ENCODE measurements around the gene MINDY4.

MINDY4 gene

GRCh38 chr7:30853576-30853975, 82.4 kb downstream of the MINDY4 start:
- DNase-seq (ENCODE audit: low read depth) = no peak
- no peak for TF ChIP-seq CTCF (conservative IDR thresholded peaks at IDR 0.05; ENCODE audit: low read depth, low read length)
- H3K4me3 ChIP-seq (ENCODE audit: low read length) = no peak overlapping the region

GRCh38 chr7:30855936-30856335, 84.7 kb downstream of the MINDY4 start:
- no peak for DNase-seq (ENCODE audit: low read depth)
- no peak for TF ChIP-seq CTCF (conservative IDR thresholded peaks at IDR 0.05; ENCODE audit: low read depth, low read length)
- H3K4me3 ChIP-seq (ENCODE audit: low read length) = no peak overlapping the region

- H3K4me3 ChIP-seq (ENCODE audit: low read length) = no peak overlapping the region
- TF ChIP-seq CTCF (conservative IDR thresholded peaks at IDR 0.05; ENCODE audit: low read depth, low read length) = no peak
- no peak for DNase-seq (ENCODE audit: low read depth)
Measured at GRCh38 chr7:30858576-30858975, 87.4 kb downstream of the MINDY4 start.

- no peak overlapping the region for H3K4me3 ChIP-seq (ENCODE audit: low read length)
- DNase-seq (ENCODE audit: low read depth) = no peak
- no peak for TF ChIP-seq CTCF (conservative IDR thresholded peaks at IDR 0.05; ENCODE audit: low read depth, low read length)
Measured at GRCh38 chr7:30859202-30859939, 88.2 kb downstream of the MINDY4 start.

- DNase-seq (ENCODE audit: low read depth) = peak; percentile 93
- TF ChIP-seq CTCF (conservative IDR thresholded peaks at IDR 0.05; ENCODE audit: low read depth, low read length) = no peak
- H3K4me3 ChIP-seq (ENCODE audit: low read length) = no peak overlapping the region
Measured at GRCh38 chr7:30859940-30860496, 88.8 kb downstream of the MINDY4 start.

- no peak for DNase-seq (ENCODE audit: low read depth)
- no peak overlapping the region for H3K4me3 ChIP-seq (ENCODE audit: low read length)
- TF ChIP-seq CTCF (conservative IDR thresholded peaks at IDR 0.05; ENCODE audit: low read depth, low read length) = no peak
Measured at GRCh38 chr7:30861612-30862011, 90.4 kb downstream of the MINDY4 start.
